Ascending aorta (tissue), 2 donors: ENCODE measurements around the gene PEG3. TPM values are rescaled to one million over a fixed set of nuclear protein-coding genes. Genes with fewer than 3 reads are reported as not detected.

Source experiments
- DNase-seq, 2 donors: peaks; one replicate each; pipeline ENCODE4 v3.0.0-alpha.2; 2019; ENCODE audit warnings: low spot score in 2 of 2
- H3K27ac ChIP-seq, 2 donors: fragments of 200-600 bp; sonication (generic); one replicate each; pipeline ENCODE4 v1.5.1; 2016 to 2017; ENCODE audit warnings: mild to moderate bottlenecking in 1 of 2
- H3K27me3 ChIP-seq: fragments of 200-600 bp; sonication (generic); one replicate; pipeline ENCODE4 v1.5.1; 2017
- H3K36me3 ChIP-seq, 2 donors: fragments of 200-600 bp; sonication (generic); one replicate each; pipeline ENCODE4 v1.5.1; 2016
- H3K4me1 ChIP-seq, 2 donors: fragments of 200-600 bp; sonication (generic); one replicate each; pipeline ENCODE4 v1.5.1; 2016 to 2017; ENCODE audit warnings: mild to moderate bottlenecking in 1 of 2
- H3K4me3 ChIP-seq, 2 donors: fragments of 200-600 bp; sonication (generic); one replicate each; pipeline ENCODE4 v1.5.1; 2016 to 2017; ENCODE audit warnings: mild to moderate bottlenecking in 1 of 2
- H3K9me3 ChIP-seq, 2 donors: fragments of 200-600 bp; sonication (generic); one replicate each; pipeline ENCODE4 v1.5.1; 2016
- CTCF ChIP-seq, 3 experiments: fragments of 200-600 bp in 2 of 3; fragments of 450-650 bp in 1 of 3; sonication (generic) in 2 of 3; IDR thresholded peaks; one replicate each; pipeline ENCODE4 v1.5.1; 2016 to 2019; ENCODE audit warnings: antibody characterized with exemption in 3 of 3, mild to moderate bottlenecking in 1 of 3, moderate library complexity in 1 of 3
- intact Hi-C: fragments of 100-400 bp; cut with DNase I; formaldehyde crosslinking; loops from one replicate; pipeline ENCODE4 v1.15.1; 2023
- total RNA-seq: library from RNA; depleted of rRNA; stranded (reverse); fragments of >200 nt; gene quantifications from one replicate; pipeline ENCODE4 v1.1.0, GENCODE V29; 2016

PEG3 gene
- total RNA-seq, 1 donor from 2014 or later = 6.1 TPM

DNA sequence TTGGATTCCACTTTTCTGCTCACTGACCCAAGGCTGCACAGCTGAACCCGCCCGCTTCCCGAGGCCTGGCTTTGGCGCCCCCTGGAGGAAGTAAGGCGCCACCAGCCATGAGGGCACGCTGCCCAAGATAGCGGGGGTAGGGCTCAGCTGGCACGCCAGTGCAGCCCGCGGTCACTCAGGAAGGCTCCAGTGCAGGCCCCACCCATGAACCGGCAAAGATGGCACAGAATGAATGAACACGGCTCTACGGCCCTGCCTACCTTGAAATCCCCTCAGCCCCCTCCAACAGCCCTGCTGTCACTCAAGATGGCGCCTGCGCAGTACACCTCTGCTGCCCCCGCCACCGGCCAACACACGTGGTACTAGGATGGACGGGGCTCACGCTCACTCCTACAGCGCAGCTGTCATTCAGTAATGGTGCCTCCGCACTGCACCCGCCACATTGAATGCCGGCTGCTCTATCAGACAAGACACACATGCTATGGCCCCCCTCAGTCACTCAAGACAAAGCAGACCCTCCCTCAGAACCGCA lies 3.0 kb downstream of the PEG3 start:
- DNase-seq = peak; percentile 33 to 86
- TF ChIP-seq CTCF (IDR thresholded peaks at IDR 0.05) = peak; percentile 22 to 61 (median 50)
- intact Hi-C loops = loop anchor here (2.0 to 10.0 kb wide), 6 partner anchors 89 to 1261 kb away; partner anchors contain the start of genes ZNF444, ZNF460, ZNF583 and ZSCAN18
- peak overlapping the region; percentile 86 to 95 for H3K27ac ChIP-seq
- H3K9me3 ChIP-seq = no peaks in the 10 kb centered on the region
- no peaks in the 10 kb centered on the region for H3K4me1 ChIP-seq
- H3K36me3 ChIP-seq = no peaks in the 10 kb centered on the region
- H3K27me3 ChIP-seq = no peaks in the 10 kb centered on the region
- peak overlapping the region; percentile 57 to 66 for H3K4me3 ChIP-seq

DNA sequence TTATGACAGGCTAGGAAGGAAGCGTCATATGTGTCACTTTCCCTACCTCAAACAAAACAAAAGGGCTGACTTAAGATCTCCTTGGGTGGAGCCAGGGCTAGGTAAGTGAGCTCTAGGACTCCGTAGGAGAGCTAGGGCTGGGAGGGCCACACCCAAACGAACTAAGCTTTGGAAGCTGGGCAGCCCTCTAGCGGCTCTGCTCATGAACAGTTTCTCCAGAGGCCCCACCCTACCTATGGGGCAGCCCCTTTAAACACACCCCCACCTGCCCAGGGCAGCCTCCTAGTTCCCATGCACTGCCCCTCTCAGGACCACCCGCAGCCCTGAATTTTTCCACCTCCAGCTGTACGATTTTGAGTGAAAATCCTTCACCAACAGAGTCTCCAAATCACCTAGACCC lies 3.5 kb downstream of the PEG3 start:
- intact Hi-C loops = loop anchor here (2.0 to 10.0 kb wide), 5 partner anchors 88 to 695 kb away; partner anchors contain the start of genes ZNF444, ZNF460, ZNF583 and ZSCAN5A
- no peak for DNase-seq
- H3K36me3 ChIP-seq = no peaks in the 10 kb centered on the region
- H3K27me3 ChIP-seq = no peaks in the 10 kb centered on the region
- H3K4me3 ChIP-seq = peak overlapping the region in 1 of 2 donors; percentile 66
- no peaks in the 10 kb centered on the region for H3K9me3 ChIP-seq
- no peak for TF ChIP-seq CTCF (IDR thresholded peaks at IDR 0.05)
- H3K4me1 ChIP-seq = no peaks in the 10 kb centered on the region
- peak overlapping the region; percentile 86 to 95 for H3K27ac ChIP-seq

GRCh38 chr19:56836059-56836458 lies 4.5 kb downstream of the PEG3 start:
- Histone ChIP-seq H3K36me3 (no peaks in the 10 kb centered on the region), H3K27me3 (no peaks in the 10 kb centered on the region), H3K4me1 (no peaks in the 10 kb centered on the region), H3K9me3 (no peaks in the 10 kb centered on the region), H3K4me3 (no peak overlapping the region), H3K27ac (no peak overlapping the region)
- TF ChIP-seq CTCF (IDR thresholded peaks at IDR 0.05) = no peak
- DNase-seq = no peak
- intact Hi-C loops = loop anchor here (2.0 to 10.0 kb wide), 5 partner anchors 87 to 694 kb away; partner anchors contain the start of genes ZNF444, ZNF460, ZNF583 and ZSCAN5A

- Histone ChIP-seq H3K9me3 (no peaks in the 10 kb centered on the region), H3K4me3 (no peak overlapping the region), H3K27me3 (no peaks in the 10 kb centered on the region), H3K27ac (no peak overlapping the region), H3K4me1 (no peaks in the 10 kb centered on the region), H3K36me3 (no peaks in the 10 kb centered on the region)
- intact Hi-C loops = loop anchor here (5.0 to 10.0 kb wide), 4 partner anchors 433 to 693 kb away; partner anchors contain the start of genes ZNF444, ZNF460, ZNF583 and ZSCAN5A
- DNase-seq = no peak
- no peak for TF ChIP-seq CTCF (IDR thresholded peaks at IDR 0.05)
Observed at GRCh38 chr19:56835401-56835800, 5.1 kb downstream of the PEG3 start.

GRCh38 chr19:56834564-56835375 lies 5.8 kb downstream of the PEG3 start:
- H3K27me3 ChIP-seq = no peaks in the 10 kb centered on the region
- H3K27ac ChIP-seq = no peak overlapping the region
- no peaks in the 10 kb centered on the region for H3K36me3 ChIP-seq
- H3K9me3 ChIP-seq = no peaks in the 10 kb centered on the region
- no peak overlapping the region for H3K4me3 ChIP-seq
- TF ChIP-seq CTCF (IDR thresholded peaks at IDR 0.05) = no peak
- intact Hi-C loops = loop anchor here (5.0 to 10.0 kb wide), 4 partner anchors 432 to 692 kb away; partner anchors contain the start of genes ZNF444, ZNF460, ZNF583 and ZSCAN5A
- no peaks in the 10 kb centered on the region for H3K4me1 ChIP-seq
- no peak for DNase-seq
